Measurements from ENCODE around the gene ZDHHC22.

DNA sequence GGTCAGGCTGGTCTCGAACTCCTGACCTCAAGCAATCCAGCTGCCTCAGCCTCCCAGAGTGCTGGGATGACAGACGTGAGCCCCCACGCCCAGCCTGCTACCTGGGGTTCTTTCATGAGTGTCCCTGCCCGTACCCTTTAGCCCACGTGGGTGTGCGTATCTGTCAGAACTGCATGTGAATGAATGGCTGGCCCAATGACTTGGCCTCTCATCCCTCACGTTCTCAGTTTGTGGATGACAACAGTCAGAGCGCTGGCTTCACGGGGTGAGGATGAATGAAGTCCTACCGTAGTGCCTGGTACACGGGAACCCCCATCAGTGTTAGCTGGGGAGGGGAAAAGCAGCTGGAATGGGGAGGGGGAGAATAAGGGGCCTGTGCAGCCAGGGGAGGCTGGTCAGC lies 16.1 kb upstream of the ZDHHC22 start:
- TF ChIP-seq, protein P1, sequence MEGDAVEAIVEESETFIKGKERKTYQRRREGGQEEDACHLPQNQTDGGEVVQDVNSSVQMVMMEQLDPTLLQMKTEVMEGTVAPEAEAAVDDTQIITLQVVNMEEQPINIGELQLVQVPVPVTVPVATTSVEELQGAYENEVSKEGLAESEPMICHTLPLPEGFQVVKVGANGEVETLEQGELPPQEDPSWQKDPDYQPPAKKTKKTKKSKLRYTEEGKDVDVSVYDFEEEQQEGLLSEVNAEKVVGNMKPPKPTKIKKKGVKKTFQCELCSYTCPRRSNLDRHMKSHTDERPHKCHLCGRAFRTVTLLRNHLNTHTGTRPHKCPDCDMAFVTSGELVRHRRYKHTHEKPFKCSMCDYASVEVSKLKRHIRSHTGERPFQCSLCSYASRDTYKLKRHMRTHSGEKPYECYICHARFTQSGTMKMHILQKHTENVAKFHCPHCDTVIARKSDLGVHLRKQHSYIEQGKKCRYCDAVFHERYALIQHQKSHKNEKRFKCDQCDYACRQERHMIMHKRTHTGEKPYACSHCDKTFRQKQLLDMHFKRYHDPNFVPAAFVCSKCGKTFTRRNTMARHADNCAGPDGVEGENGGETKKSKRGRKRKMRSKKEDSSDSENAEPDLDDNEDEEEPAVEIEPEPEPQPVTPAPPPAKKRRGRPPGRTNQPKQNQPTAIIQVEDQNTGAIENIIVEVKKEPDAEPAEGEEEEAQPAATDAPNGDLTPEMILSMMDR (tag by site-specific recombination; IDR thresholded peaks at IDR 0.05) = no peak
- no peak for TF ChIP-seq ZNF677 (tag by site-specific recombination; IDR thresholded peaks at IDR 0.05)
- no peak for TF ChIP-seq KLF16 (tag by site-specific recombination; IDR thresholded peaks at IDR 0.05)
- TF ChIP-seq BCL11A (tag by site-specific recombination; IDR thresholded peaks at IDR 0.05; ENCODE audit: low read depth) = no peak
